HG03095 (cell line): ENCODE results near the gene C20orf204.
"Not testable (repeated sequence)": the region's sequence is repeated elsewhere in the genome, so short reads cannot be mapped to it uniquely, and the experiment has no call there.

Source experiments
- ATAC-seq: cut with Tn5 transposase; IDR thresholded peaks from one replicate; pipeline ENCODE4 v1.9.1; 2021; ENCODE audit warnings: moderate library complexity; ENCODE audit not compliant: unreplicated experiment

Gene C20orf204

GRCh38 chr20:64035933-64036345 is at the start of gene C20orf204:
C20orf204 (plus strand) TSS chr20:64036182; CDS start chr20:64036324, 142 bp downstream.
- ATAC-seq: no peak

GRCh38 chr20:64000906-64001305 is 35.1 kb upstream of the C20orf204 start:
- no peak for ATAC-seq

GRCh38 chr20:64001607-64002011 is 34.4 kb upstream of the C20orf204 start:
- ATAC-seq: no peak

- no peak for ATAC-seq
Observed at GRCh38 chr20:64003960-64004725, 31.8 kb upstream of the C20orf204 start.

- ATAC-seq: no peak
Observed at GRCh38 chr20:64005394-64005793, 30.6 kb upstream of the C20orf204 start.

- ATAC-seq: no peak
Observed at GRCh38 chr20:64006490-64006889, 29.5 kb upstream of the C20orf204 start.

GRCh38 chr20:64006902-64007301 is 29.1 kb upstream of the C20orf204 start:
- no peak for ATAC-seq

- ATAC-seq: no peak
Observed at GRCh38 chr20:64009811-64010387, 26.1 kb upstream of the C20orf204 start.

- no peak for ATAC-seq
Observed at GRCh38 chr20:64010711-64011237, 25.2 kb upstream of the C20orf204 start.

GRCh38 chr20:64011366-64011779 is 24.6 kb upstream of the C20orf204 start:
- ATAC-seq: no peak

GRCh38 chr20:64012385-64013154 is 23.4 kb upstream of the C20orf204 start:
- not testable (repeated sequence) for ATAC-seq

GRCh38 chr20:64015635-64016034 is 20.3 kb upstream of the C20orf204 start:
- ATAC-seq: no peak

- no peak for ATAC-seq
Observed at GRCh38 chr20:64021124-64021975, 14.6 kb upstream of the C20orf204 start.

GRCh38 chr20:64022671-64023360 is 13.2 kb upstream of the C20orf204 start:
- ATAC-seq: no peak

GRCh38 chr20:64023361-64024140 is 12.4 kb upstream of the C20orf204 start:
- ATAC-seq: no peak

- no peak for ATAC-seq
Observed at GRCh38 chr20:64024141-64024990, 11.6 kb upstream of the C20orf204 start.

- no peak for ATAC-seq
Observed at GRCh38 chr20:64025101-64025825, 10.7 kb upstream of the C20orf204 start.
